ENCODE data around the gene SELENOW. TPM values are rescaled to one million over a fixed set of nuclear protein-coding genes. Genes with fewer than 3 reads are reported as not detected.
"Not testable (repeated sequence)": the region's sequence is repeated elsewhere in the genome, so short reads cannot be mapped to it uniquely, and the experiment has no call there.

Gene SELENOW
- total and polyA plus RNA-seq, 2 donors: 186 to 566 TPM

GRCh38 chr19:47780215-47780551 is 1.7 kb downstream of the SELENOW start:
- Histone ChIP-seq H3K4me1 (ENCODE audit: insufficient read depth) (peaks cover 2% of the 10 kb centered on the region), H3K27ac (ENCODE audit: low read depth) (peak overlapping the region; percentile 72), H3K36me3 (ENCODE audit: insufficient read depth) (peaks cover 2% of the 10 kb centered on the region), H3K4me3 (ENCODE audit: low read depth, low read length) (peak overlapping the region; percentile 91)
- no peak for DNase-seq (ENCODE audit: extremely low spot score)
- WGBS: 57% methylated on average over 9 of the region's 9 CpGs

GRCh38 chr19:47781590-47782262 is 3.2 kb downstream of the SELENOW start:
- H3K36me3 ChIP-seq (ENCODE audit: insufficient read depth): peaks cover 2% of the 10 kb centered on the region
- DNase-seq (ENCODE audit: extremely low spot score): no peak
- no peak overlapping the region for H3K4me3 ChIP-seq (ENCODE audit: low read depth, low read length)
- H3K27ac ChIP-seq (ENCODE audit: low read depth): no peak overlapping the region
- 46% methylated on average over 9 of the region's 9 CpGs for WGBS
- peaks cover 2% of the 10 kb centered on the region for H3K4me1 ChIP-seq (ENCODE audit: insufficient read depth)

DNA sequence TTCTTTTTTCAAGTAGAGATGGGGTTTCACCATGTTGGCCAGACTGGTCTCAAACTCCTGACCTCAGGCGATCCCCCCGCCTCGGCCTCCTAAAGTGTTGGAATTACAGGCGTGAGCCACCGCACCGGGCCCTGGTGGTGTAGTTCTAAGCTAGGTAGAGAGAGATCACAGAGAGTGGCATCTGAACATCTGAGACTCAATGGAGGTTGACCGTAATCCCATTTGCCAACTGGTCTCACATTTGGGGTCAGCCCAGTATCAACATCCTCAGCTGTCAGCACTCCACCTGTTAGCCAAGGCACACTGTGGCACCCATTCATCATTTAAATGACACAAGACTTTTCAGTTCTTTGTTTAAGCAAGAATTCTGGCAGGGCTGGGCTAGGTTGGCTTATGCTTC is 8.1 kb downstream of the SELENOW start:
- 91% methylated on average over 7 of the region's 7 CpGs for WGBS
- no peak for DNase-seq (ENCODE audit: extremely low spot score)
- no peak overlapping the region for H3K4me3 ChIP-seq (ENCODE audit: low read depth, low read length)
- H3K27ac ChIP-seq (ENCODE audit: low read depth): no peak overlapping the region
- no peaks in the 10 kb centered on the region for H3K4me1 ChIP-seq (ENCODE audit: insufficient read depth)
- peaks cover 2% of the 10 kb centered on the region for H3K36me3 ChIP-seq (ENCODE audit: insufficient read depth)

DNA sequence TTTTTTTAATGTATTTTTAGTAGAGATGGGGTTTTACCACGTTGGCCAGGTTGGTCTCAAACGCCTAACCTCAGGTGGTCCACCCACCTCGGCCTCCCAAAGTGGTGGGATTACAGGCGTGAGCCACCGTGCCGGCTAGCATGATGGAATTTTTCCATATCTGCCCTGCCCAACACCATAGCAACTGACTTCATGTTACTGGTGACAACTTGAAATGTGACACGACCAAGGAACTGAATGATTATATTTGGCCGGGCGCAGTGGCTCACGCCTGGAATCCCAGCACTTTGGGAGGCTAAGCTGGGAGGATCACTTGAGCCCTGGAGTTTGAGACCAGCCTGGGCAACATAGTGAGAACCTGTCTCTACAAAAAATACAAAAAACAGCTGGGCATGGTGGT is 8.8 kb downstream of the SELENOW start:
- H3K4me1 ChIP-seq (ENCODE audit: insufficient read depth); DNase-seq (ENCODE audit: extremely low spot score); H3K36me3 ChIP-seq (ENCODE audit: insufficient read depth); H3K4me3 ChIP-seq (ENCODE audit: low read depth, low read length); H3K27ac ChIP-seq (ENCODE audit: low read depth): not testable (repeated sequence)
- WGBS: 82% methylated on average over 10 of the region's 10 CpGs

DNA sequence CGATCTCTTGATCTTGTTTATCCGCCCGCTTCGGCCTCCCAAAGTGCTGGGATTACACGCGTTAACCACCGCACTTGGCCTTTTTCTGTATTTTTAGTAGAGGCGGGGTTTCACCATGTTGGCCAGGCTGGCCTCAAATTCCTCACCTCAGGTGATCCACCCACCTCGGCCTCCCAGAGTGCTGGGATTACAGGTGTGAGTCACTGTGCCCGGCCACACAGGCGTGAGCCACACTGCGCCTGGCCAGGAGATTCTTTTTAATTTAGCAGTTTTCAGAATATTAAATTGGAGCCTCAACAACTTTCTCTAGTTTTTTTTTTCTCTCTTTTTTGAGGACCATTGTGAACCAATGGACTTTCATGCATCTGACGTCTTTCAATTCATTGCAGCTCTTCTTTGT is 11.3 kb downstream of the SELENOW start:
- not testable (repeated sequence) for H3K27ac ChIP-seq (ENCODE audit: low read depth); DNase-seq (ENCODE audit: extremely low spot score); H3K4me3 ChIP-seq (ENCODE audit: low read depth, low read length); H3K36me3 ChIP-seq (ENCODE audit: insufficient read depth); H3K4me1 ChIP-seq (ENCODE audit: insufficient read depth)
- 89% methylated on average over 13 of the region's 13 CpGs for WGBS

DNA sequence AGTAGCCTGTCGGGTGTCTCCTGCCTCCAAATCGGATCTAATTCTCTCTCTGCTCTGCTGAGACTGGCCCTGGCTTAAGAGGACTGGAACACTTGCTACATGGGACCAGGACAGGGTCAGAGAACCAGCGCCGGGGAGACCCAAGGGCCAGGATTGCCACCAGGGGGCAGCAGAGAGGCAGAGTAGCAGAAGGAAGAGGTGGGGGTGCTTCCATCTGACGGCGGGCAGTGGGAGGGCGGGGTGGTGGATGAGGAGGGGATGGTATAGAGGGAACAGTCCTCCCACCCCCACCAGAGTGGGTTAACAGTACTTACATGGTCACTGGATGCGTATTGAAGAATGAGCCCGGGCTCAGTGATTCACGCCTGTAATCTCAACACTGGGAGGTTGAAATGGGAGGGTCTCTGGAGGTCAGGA is 11.9 kb downstream of the SELENOW start:
- Histone ChIP-seq H3K4me3 (ENCODE audit: low read depth, low read length) (no peak overlapping the region), H3K27ac (ENCODE audit: low read depth) (no peak overlapping the region), H3K36me3 (ENCODE audit: insufficient read depth) (no peaks in the 10 kb centered on the region), H3K4me1 (ENCODE audit: insufficient read depth) (no peaks in the 10 kb centered on the region)
- WGBS: 8% methylated on average over 10 of the region's 10 CpGs
- no peak for DNase-seq (ENCODE audit: extremely low spot score)

DNA sequence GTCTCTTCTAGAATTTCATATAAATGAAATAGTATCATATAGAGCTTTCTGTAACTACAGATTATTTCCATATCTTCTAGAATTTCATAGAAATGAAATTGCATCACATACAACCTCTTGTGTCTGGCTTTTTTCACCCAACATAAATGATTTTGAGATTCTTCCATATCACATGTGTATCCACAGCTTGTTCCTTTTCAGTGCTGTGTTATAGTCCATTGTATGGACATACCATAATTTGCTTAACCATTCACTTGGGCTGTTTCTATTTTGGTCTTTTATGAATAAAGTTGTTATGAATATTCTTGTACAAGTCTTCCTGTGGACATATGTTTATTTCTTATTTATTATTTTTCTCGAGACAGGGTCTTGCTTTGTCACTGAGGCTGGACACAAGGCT is 14.1 kb downstream of the SELENOW start:
- Histone ChIP-seq H3K4me3 (ENCODE audit: low read depth, low read length) (no peak overlapping the region), H3K36me3 (ENCODE audit: insufficient read depth) (no peaks in the 10 kb centered on the region), H3K4me1 (ENCODE audit: insufficient read depth) (no peaks in the 10 kb centered on the region), H3K27ac (ENCODE audit: low read depth) (no peak overlapping the region)
- 93% methylated on average over 1 of the region's 1 CpG for WGBS
- no peak for DNase-seq (ENCODE audit: extremely low spot score)

DNA sequence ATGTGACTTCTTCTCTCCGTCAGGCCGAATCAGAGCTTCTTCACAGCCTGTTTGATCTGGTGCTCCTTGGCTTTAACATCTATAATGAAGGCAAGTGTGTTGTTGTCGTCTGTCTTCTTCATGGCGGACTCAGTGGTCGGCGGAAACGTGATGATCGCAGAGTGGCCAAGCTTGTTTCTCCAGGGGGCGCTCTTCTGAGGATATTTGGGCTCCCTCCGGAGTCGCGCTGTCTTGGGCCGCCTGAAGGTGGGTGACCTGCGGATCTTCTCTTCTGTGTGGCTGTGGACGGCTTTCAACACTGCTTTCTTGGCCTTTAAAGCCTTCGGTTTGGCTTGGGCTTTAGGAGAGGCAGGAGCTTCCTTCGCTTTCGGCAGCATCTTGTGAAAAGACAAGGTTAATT is 16.0 kb downstream of the SELENOW start:
- no peak overlapping the region for H3K27ac ChIP-seq (ENCODE audit: low read depth)
- WGBS: 82% methylated on average over 18 of the region's 18 CpGs
- H3K4me3 ChIP-seq (ENCODE audit: low read depth, low read length): no peak overlapping the region
- DNase-seq (ENCODE audit: extremely low spot score): no peak
- no peaks in the 10 kb centered on the region for H3K4me1 ChIP-seq (ENCODE audit: insufficient read depth)
- H3K36me3 ChIP-seq (ENCODE audit: insufficient read depth): no peaks in the 10 kb centered on the region

GRCh38 chr19:47796785-47797184 is 18.3 kb downstream of the SELENOW start:
- 87% methylated on average over 2 of the region's 2 CpGs for WGBS
- no peak for DNase-seq (ENCODE audit: extremely low spot score)

DNA sequence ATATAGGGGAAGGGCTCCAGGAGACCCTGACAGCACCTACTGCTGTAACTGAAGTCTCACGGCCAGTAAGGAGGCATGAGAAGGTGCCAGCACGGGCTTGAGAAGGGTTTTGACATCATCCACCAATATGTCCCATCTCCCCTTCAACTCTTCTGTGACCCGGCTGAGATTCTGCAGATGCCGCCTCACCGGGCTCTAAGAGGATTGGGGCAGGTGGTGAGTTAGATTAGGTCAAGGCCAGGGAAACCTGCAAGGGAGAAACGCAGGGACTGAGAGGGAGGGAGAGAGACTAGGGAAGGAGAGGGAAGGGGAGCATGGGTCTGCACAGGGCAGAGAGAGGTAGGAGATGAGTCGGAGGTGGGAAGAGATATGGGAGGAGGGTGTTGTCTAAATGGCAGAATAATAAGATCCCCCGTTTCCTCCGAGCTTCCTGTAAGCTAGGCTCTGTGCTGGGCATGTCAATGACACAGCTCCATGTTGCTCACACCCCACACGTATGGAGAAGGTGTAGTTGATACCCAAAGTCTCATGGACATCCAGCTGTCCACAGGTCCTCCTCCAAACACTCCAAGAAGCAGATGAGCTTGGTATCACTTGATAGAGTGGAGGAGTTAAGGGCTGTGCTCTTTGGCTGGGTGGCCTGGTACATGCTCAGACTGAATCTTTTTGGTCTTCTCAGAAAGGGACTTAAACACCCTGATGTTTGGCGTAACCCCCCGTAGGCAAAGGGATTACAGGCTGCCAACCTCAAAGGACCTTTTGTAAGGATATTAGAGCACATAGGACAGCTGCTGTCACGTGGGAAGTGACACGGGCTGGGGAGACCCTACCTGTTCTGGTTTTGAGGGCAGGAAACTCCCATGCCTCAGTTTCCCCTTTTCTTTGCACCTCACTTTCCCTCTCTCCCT is 19.7 kb downstream of the SELENOW start:
- H3K36me3 ChIP-seq (ENCODE audit: insufficient read depth): no peaks in the 10 kb centered on the region
- no peak for DNase-seq (ENCODE audit: extremely low spot score)
- 59% methylated on average over 14 of the region's 14 CpGs for WGBS
- no peak overlapping the region for H3K27ac ChIP-seq (ENCODE audit: low read depth)
- no peak overlapping the region for H3K4me3 ChIP-seq (ENCODE audit: low read depth, low read length)
- no peaks in the 10 kb centered on the region for H3K4me1 ChIP-seq (ENCODE audit: insufficient read depth)

More at GRCh38 chr19:47796785-47797184, 18.3 kb downstream of the SELENOW start:
- no peak overlapping the region for H3K4me3 ChIP-seq (ENCODE audit: low read depth, low read length)
- H3K27ac ChIP-seq (ENCODE audit: low read depth): no peak overlapping the region
- no peaks in the 10 kb centered on the region for H3K4me1 ChIP-seq (ENCODE audit: insufficient read depth)
- H3K36me3 ChIP-seq (ENCODE audit: insufficient read depth): no peaks in the 10 kb centered on the region

DNA sequence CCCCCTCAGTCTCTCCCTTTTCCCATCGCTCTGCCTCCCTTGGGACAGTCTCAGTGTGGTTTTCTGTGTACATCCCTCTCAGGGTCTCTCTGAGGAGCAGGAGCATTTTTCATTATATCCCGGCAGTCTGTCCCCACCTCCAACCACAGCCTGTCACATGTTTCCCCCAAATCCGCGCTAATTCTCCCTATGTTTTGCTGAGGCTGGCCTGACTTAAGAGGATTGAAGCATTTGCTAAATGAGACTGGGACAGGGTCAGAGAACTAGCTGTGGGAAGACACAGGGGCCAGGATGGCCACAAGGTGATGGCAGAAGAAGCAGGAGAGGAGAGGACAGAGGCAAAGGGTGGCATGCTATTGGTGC is 20.4 kb downstream of the SELENOW start:
- WGBS: 84% methylated on average over 4 of the region's 4 CpGs
- Histone ChIP-seq H3K4me3 (ENCODE audit: low read depth, low read length) (no peak overlapping the region), H3K27ac (ENCODE audit: low read depth) (no peak overlapping the region), H3K4me1 (ENCODE audit: insufficient read depth) (no peaks in the 10 kb centered on the region), H3K36me3 (ENCODE audit: insufficient read depth) (no peaks in the 10 kb centered on the region)
- DNase-seq (ENCODE audit: extremely low spot score): no peak

DNA sequence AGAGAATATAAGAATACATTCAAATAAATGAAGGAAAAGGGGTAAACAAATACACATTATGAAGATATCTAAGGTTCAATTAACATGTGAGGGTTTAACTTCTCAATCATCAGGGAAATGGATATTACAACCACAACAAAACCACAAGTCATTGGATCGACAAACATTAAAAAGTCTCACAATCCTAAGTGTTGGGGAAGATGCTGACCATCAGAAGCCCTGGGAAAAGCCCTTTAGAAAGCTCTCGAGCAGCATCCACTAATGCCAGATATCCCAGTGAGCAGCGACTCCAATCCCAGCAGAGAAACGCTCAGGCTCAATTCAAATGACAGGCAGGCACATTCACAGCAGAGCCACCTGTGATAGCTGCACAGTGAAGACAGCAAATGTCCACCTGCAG is 22.8 kb downstream of the SELENOW start:
- Histone ChIP-seq H3K4me1 (ENCODE audit: insufficient read depth) (no peaks in the 10 kb centered on the region), H3K36me3 (ENCODE audit: insufficient read depth) (no peaks in the 10 kb centered on the region), H3K27ac (ENCODE audit: low read depth) (no peak overlapping the region), H3K4me3 (ENCODE audit: low read depth, low read length) (no peak overlapping the region)
- no peak for DNase-seq (ENCODE audit: extremely low spot score)
- 95% methylated on average over 4 of the region's 4 CpGs for WGBS

- no peak for DNase-seq (ENCODE audit: extremely low spot score)
- Histone ChIP-seq H3K4me1 (ENCODE audit: insufficient read depth) (no peaks in the 10 kb centered on the region), H3K4me3 (ENCODE audit: low read depth, low read length) (no peak overlapping the region), H3K27ac (ENCODE audit: low read depth) (no peak overlapping the region), H3K36me3 (ENCODE audit: insufficient read depth) (no peaks in the 10 kb centered on the region)
- WGBS: 85% methylated on average over 25 of the region's 25 CpGs
Measured at GRCh38 chr19:47802521-47803043, 24.1 kb downstream of the SELENOW start.

- DNase-seq (ENCODE audit: extremely low spot score); H3K4me1 ChIP-seq (ENCODE audit: insufficient read depth); H3K27ac ChIP-seq (ENCODE audit: low read depth); H3K36me3 ChIP-seq (ENCODE audit: insufficient read depth); H3K4me3 ChIP-seq (ENCODE audit: low read depth, low read length): not testable (repeated sequence)
- 83% methylated on average over 20 of the region's 21 CpGs for WGBS
Measured at GRCh38 chr19:47803148-47803547, 24.6 kb downstream of the SELENOW start.
